GM21447 (cell line): ENCODE data around the gene CHD1.
"Not testable (repeated sequence)": the region's sequence is repeated elsewhere in the genome, so short reads cannot be mapped to it uniquely, and the experiment has no call there.

Source experiments
- ATAC-seq: cut with Tn5 transposase; IDR thresholded peaks from one replicate; pipeline ENCODE4 v1.9.1; 2021; ENCODE audit not compliant: unreplicated experiment

The CHD1 gene

DNA sequence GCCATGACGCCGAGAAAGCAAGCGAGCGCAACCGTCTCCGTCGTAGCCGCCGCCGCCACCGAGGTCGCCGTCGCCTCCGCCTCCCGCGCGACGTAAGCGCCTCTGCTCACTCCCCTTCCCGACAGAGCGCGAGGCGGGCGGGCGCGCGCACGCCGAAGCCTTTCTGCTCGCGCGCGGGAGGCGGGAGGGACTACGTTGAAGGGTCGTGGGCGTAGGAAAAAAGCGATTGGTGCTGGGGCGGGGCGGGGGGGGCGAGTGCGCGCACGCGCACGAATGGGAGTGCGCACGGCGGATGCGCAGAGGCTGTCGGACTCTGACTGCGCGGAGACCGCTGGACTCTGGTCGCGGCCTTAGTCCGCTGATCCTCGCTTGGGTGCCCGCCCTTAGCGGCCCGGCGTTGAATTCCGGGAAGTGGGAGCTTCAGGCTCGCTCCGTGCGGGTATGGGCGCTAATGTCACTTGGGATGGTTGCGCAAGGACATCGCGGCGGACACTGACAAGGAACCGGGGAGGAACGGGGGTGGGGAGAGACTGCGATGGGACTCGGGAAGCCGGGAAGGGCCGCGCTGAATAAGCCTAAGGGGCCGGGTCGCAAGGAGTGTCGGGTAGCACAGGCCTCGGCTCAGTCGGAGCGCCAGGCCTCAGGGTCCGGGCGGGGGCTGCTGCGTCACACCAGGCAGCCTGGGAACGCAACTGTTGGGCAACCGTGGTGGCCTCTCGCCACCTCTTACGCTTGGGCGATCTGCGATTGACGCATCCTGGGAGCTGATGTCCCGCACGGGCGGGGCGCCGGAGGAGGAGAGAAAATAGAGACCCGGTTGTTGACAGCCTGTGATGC is at the start of gene CHD1:
Gene CHD1 (minus strand): TSS at position 135 of the 837 bp plus-strand sequence. CDS start 2,621 bp downstream, outside the sequence.
- ATAC-seq: peak; percentile 50

DNA sequence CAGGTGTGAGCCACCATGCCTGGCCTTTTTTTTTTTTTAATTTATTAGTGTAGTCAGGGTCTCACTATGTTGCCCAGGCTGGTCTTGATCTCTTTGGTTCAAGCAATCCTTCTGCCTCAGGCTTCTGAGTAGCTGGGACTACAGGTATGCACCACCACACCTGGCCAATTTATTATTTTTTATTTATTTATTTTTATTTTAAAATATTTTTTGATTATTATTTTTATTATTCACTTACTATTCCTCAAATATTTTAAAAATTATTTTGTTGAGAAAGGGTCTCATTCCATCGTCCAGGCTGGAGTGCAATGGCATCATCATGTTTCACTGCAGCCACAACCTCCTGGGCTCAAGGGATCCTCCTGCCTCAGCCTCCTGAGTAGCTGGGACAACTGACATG is 49.7 kb upstream of the CHD1 start:
- ATAC-seq: no peak

DNA sequence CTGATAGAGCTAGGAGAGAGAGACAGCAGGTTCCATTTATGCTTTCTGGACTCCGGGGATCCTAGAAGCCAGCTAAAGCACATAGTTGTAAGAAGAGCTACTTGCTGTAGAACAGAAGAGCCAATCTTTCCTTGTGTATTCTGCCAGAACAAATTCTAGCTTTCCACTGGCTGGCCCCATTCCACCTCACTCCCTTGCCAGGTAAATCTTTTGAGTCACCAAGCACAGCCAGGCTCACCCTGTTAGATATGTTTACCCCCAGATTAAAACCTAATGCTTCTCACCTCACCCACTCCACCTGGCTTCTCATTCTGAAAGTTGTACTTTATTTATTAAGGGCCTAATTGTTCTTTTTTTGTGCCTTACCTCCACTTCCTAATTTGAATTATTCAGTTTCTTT is 48.9 kb upstream of the CHD1 start:
- no peak for ATAC-seq

DNA sequence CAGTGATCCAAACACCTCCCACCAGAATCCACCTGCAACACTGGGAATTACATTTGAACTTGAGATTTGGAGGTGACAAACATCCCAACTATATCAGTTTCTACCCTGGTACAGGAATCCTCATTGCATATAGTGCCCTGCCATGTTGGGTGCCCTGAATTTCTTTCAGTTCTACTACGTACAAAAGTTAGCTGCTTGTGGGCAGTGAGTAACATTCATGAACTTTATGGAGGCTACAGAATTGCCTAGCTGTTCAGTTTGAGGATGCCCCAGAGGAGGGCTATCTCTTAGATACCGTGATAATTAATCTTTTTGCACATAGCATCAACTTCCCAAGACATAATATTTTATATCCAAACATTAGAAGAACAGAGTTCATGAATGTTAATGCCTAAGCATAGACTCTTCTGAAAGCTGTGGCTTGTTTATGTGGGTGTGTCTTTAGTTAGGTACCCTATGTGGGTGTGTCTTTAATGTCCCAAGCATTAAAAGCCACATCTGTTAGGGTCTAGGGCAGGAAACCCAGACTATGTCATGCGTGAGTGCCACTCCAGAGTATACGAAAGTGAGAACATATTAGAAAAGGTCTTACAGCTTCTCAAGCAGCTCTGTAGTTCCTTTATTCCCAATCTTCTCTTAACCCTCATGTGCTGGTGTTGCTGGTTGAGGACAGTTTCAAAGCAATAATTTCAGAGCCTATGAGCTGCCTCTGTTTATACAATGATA is 47.0 kb upstream of the CHD1 start:
- peak; percentile 97 for ATAC-seq

DNA sequence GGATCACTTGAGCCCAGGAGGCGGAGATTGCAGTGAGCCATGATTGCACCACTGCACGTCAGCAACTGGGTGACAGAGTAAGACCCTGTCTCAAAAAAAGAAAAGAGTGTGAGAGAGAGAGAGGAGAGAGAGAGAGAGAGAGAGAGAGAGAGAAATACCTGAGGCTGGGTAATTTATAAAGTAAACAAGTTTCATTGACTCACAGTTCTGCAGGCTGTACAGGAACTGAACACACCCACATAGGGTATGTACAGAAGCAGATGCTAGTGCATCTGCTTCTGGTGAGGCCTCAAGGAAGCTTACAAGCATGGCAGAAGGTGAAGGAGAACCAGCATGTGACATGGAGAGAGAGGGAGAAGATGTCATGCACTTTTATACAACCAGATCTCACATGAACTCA is 46.4 kb upstream of the CHD1 start:
- ATAC-seq: no peak

DNA sequence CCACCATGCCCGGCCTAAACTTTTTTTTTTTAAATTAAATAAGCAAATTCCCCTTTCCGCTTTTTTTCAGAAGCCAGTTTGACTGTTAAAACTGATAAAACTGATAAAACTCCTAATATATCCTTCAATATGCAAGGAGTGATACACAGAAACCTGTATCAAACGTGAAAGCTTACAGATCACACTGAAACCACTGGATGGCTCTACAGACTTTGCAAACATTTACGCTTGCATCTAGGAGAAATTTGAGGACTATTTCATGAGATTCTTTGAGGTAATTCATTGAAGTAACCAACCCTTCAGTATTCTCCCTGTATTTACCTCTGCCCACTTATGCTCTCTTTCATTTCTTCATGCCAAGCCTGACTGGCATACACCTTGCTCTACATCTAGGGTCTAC is 40.6 kb upstream of the CHD1 start:
- no peak for ATAC-seq

DNA sequence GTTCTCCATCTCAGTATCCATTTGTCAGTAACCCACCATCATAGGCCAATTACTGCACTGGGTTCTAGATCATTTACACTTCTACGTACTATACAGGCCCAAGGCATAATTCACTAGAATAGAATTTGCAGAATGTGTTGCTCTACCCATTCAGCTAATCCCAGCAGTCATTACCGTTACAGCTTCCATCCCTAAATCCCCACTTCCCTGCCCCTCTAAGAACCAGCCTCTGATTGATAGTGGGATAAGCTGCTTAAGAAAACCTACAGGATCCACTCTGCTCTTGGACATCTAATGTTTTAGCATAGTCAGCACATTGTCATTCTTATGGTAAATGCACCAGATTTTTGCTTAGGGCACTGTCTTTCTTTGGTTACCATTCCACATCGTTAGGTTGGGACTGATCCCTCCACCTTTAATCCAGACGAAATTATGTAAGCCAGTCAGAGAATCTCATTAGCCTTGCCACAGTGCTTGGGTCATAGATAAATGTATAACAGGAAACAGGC is 39.3 kb upstream of the CHD1 start:
- ATAC-seq: no peak

DNA sequence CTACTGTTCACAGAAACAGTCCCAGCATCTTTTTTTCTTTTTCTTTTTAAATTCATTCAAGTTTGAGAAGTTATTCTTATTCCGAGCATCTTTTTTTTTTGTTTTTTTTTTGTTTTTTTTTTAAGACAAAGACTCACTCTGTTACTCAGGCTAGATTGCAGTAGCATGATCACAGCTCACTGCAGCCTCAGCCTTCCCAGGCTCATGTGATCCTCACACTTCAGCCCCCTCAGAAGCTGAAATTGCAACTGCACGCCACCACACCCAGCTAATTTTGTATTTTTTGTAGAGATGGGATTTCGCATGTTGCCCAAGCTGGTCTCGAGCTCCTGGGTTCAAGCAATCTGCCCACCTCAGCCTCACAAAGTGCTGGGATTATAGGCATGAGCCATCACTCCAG is 36.4 kb upstream of the CHD1 start:
- ATAC-seq: no peak

DNA sequence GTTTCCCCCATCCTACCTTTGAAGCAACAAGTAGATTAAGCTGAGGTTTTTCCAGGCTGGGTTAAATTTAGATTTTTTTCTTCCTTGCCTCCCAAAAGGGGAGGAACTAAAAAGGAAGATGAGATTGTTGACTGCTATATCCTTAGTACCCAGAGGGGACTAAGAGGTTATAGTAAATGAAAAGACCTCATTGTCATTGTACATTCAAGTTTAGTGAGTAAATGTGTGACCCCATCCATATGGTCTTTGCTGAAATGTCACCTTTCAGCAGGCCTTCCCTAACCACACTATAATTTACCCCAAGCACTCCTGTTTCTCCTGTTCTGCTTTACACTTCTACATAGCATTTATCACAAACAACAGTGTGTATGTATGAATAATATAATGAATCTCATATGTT is 35.8 kb upstream of the CHD1 start:
- no peak for ATAC-seq

DNA sequence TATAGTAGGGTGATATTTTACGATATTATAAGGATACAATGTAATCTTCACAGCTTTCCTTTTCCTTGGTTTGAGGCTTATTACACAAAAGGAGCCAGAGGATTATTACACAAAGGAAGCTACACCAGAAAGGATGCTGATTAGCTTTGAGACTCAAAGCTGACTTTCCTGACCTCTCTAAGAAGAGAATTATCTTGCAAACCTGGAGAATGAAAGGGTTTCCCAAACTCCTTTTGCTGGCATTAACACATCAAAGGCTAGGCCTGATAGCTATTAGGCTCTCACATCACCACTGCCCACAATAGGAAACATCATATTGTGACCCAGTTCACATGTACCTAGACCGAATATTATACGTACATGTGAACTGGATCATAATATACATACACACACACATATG is 34.2 kb upstream of the CHD1 start:
- no peak for ATAC-seq

DNA sequence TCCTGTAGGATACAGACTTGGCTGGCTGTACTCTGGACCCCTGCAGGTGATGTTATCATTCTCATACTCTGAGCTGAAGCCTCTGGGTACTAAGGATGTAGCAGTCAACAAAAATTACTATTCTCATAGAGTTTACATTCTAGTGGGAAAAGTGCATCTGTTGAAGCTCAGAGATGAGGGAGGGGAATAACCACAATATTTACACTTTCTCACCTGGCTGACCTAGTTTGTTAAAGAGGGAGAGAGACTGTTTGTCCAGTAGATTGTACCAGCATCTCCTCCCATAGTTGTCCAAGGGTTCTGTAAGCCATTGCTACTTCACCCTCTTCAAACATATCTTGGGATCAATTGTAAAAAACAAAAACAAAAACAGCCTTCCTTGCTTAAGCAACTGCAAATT is 33.8 kb upstream of the CHD1 start:
- no peak for ATAC-seq

DNA sequence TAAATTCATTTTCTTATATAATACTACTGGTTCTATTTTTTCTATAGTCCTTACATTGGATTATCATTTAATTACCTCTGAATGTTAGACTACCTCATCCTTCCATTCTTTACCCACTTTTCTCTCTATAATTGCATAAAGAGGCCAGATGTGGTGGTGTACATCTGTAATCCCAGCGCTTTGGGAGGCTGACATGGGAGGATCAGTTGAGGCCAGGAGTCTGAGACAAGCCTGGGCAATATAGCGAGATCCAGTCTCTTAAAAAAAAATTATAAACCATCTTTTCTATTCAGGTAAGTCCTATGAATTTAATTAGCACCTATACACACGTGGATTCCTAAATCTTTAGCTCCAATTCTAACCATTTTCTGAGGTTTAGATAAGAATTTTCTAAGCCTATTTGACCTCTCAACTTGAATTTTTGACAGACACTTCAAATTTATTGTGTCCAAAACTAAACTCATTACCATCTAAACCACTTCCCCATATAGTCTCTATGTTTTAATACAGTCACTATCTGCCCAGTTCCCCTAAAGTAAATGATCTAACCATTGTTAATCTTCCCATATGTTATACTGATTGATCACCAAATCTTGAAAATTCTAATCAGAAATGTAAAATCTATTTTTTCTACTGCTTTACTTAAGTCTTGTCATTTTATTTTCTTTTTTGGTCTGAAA is 33.0 kb upstream of the CHD1 start:
- no peak for ATAC-seq

DNA sequence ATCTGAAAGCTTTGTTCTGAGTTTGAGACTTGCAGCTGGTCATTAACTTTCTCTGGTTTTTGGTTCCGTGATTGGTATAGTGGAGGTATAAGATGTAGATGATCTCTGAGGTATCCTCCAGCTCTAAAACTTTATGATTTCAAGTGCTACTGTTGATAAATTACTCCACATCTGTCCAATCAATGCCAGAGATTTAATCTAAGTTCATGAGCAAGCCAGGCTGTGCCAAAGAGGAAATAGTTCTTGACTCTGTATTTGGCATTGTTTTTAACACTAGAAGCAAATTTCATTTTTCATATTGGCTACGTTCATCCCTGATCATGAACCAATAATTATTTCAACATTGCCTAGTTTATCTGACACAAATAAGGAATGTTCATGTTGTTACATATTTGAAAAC is 28.5 kb upstream of the CHD1 start:
- no peak for ATAC-seq

DNA sequence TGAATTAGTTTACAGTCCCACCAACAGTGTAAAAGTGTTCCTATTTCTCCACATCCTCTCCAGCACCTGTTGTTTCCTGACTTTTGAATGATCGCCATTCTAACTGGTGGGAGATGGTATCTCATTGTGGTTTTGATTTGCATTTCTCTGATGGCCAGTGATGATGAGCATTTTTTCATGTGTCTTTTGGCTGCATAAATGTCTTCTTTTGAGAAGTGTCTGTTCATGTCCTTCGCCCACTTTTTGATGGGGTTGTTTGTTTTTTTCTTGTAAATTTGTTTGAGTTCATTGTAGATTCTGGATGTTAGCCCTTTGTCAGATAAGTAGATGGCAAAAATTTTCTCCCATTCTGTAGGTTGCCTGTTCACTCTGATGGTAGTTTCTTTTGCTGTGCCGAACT is 27.1 kb upstream of the CHD1 start:
- not testable (repeated sequence) for ATAC-seq

DNA sequence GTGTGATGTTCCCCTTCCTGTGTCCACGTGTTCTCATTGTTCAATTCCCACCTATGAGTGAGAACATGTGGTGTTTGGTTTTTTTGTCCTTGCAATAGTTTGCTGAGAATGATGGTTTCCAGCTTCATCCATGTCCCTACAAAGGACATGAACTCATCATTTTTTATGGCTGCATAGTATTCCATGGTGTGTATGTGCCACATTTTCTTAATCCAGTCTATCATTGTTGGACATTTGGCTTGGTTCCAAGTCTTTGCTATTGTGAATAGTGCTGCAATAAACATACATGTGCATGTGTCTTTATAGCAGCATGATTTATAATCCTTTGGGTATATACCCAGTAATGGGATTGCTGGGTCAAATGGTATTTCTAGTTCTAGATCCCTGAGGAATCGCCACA is 26.7 kb upstream of the CHD1 start:
- ATAC-seq: not testable (repeated sequence)

DNA sequence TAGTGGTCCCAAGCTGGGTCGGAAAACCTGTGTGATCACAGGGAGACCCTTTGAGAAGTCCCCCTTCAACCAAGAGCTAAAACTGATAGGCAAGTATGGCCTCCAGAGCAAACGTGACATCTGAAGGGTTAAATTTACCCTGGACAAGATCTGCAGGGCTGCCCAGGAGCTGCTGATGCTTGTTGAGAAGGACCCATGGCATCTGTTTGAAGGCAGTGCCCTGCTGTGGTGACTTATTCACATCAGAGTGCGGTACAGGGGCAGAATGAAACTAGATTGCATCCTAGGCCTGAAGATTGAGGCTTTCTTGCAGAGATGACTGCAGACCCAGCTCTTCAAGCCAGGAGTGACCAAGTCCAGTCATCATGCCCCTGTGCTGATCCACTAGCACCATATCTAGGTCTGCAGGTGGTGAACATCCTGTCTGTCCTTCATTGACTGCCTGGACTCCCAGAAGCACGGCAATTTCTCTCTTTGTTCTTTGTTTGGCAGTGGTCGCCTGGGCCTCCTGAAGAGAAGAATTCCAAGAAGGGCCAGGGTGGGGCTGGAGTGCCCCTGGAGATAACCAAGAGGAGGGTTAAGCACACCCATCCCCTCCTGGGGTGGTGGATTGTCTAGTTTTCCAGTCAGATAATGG is 25.7 kb upstream of the CHD1 start:
- no peak for ATAC-seq

DNA sequence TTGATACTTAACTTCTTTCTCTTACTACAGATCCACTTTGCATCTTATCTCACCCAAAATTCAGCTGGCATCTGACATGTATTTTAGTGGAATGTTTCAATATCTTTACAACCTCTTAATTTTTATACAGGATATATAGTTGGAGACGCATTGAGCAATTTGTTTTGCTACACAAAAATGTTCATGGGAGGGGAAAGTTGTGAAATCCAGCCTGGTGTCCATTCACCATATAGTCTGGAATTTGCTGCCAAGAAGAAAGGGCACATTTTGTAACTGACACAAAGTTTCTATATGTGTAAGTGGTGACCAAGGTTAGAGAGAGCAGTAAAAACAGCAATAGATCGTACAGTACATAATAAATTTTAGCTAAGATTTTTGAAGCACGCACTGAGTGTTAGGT is 14.0 kb upstream of the CHD1 start:
- no peak for ATAC-seq

DNA sequence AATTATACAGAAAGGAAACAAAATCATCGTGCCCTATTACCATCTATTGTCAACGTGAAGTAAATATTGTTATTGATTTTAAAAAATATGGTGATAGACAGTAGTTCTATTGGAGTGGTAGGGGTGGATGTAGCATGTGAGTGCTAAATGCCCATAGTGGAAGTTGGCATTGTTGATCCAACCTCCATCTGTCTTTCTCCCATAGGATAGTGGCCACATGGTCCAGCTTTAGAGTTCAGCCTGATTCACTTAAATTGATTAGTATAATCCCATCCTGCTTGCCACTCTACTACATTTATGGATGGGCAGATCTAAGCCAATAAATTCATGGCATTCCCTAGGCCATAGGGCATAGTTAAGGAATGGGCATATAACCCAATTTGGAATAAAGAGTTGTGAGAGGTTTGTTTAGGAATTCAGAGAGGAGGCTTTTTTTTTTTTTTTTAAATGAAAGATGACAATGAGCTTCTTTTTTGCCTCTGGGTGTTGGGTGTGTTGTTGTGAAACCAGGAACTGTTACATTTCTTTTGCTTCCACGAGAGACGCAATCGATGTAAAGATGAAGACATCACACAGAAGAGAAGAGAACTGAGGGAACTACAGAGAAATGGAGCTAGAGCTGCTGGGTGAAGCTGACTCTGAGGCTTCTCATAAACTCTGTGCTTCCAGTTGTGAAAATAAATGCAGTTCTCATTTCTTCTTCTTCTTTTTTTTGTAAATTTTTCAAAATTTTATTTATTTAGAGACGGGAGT is 12.5 kb upstream of the CHD1 start:
- no peak for ATAC-seq

DNA sequence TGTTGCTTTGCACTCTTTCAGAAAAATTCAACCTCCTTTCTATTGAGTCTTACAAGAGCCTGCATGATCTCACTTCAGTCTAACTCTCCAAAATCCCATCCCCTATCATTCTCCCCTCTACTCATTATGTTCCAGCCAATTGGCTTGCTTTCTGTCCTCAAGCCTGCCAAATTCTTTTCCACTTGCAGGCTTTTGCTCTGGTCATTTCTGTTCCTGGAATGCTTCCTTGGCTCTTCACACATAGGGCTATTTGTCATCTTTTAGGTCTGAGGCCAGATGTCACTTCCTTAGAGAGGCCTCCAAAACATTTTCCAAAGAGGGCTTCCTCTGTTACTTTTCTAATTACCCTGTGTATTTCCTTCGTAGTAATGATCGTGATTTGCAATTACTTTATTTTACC is 11.8 kb upstream of the CHD1 start:
- no peak for ATAC-seq

DNA sequence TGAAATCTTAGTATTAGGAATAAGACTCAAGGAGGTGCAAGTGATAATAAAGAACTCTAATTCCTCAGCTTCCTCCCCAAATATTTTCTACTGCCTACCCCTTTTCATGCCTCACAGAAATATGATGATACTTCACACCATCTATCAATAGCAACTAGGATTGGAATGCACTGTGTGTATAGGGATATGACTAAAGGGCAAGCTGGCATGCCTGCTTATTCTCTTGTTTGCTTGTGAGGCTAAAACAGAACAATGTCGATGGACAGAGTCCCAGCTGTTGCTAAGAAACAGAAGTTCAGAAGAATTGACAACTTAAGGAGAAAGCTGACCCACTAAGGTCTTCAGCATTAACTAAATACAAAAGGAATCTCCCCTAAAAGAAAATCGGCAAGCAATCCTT is 9.7 kb upstream of the CHD1 start:
- ATAC-seq: no peak
